GM12865 (cell line): ENCODE measurements around the gene FER.

Experiments
- DNase-seq: peaks from one replicate; pipeline ENCODE4 v3.0.0; 2010; ENCODE audit warnings: low read depth
- H3K4me3 ChIP-seq: 2 replicates; pipeline ENCODE4 v1.5.1; 2011; ENCODE audit warnings: mild to moderate bottlenecking, low read depth, low read length, control low read depth
- CTCF ChIP-seq: IDR thresholded peaks from 2 replicates; pipeline ENCODE4 v1.5.1; 2011; ENCODE audit warnings: low read length, control low read depth, low read depth, inconsistent platforms; ENCODE audit not compliant: insufficient read depth; ENCODE audit errors: missing control alignments

FER gene

GRCh38 chr5:109195667-109196066, 448.0 kb downstream of the FER start:
- TF ChIP-seq CTCF: no peak
- DNase-seq: no peak
- no peak overlapping the region for H3K4me3 ChIP-seq

GRCh38 chr5:109196087-109196822, 448.6 kb downstream of the FER start:
- H3K4me3 ChIP-seq: no peak overlapping the region
- no peak for TF ChIP-seq CTCF
- DNase-seq: no peak

- no peak for DNase-seq
- TF ChIP-seq CTCF: no peak
- H3K4me3 ChIP-seq: no peak overlapping the region
Observed at GRCh38 chr5:109196823-109197160, 449.1 kb downstream of the FER start.

- H3K4me3 ChIP-seq: no peak overlapping the region
- no peak for TF ChIP-seq CTCF
- no peak for DNase-seq
Observed at GRCh38 chr5:109199289-109199688, 451.6 kb downstream of the FER start.

GRCh38 chr5:109199799-109200620, 452.3 kb downstream of the FER start:
- no peak overlapping the region for H3K4me3 ChIP-seq
- no peak for TF ChIP-seq CTCF
- DNase-seq: no peak

GRCh38 chr5:109215040-109215439, 467.3 kb downstream of the FER start:
- no peak overlapping the region for H3K4me3 ChIP-seq
- no peak for TF ChIP-seq CTCF
- no peak for DNase-seq
